Stimulated activated CD8-positive, alpha-beta memory T cell treated with anti-CD3 and anti-CD28 coated beads, Interleukin-12 subunit alpha, Interleukin-12 subunit beta, amount 100 ng/mL, for 4 hours (primary cell): Measurements from ENCODE around the gene DCDC2.
"Not testable (repeated sequence)": the region's sequence is repeated elsewhere in the genome, so short reads cannot be mapped to it uniquely, and the experiment has no call there.

Source experiments
- DNase-seq: peaks from one replicate; pipeline ENCODE4 v3.0.0-alpha.2; 2020; ENCODE audit warnings: low read depth

Gene DCDC2

DNA sequence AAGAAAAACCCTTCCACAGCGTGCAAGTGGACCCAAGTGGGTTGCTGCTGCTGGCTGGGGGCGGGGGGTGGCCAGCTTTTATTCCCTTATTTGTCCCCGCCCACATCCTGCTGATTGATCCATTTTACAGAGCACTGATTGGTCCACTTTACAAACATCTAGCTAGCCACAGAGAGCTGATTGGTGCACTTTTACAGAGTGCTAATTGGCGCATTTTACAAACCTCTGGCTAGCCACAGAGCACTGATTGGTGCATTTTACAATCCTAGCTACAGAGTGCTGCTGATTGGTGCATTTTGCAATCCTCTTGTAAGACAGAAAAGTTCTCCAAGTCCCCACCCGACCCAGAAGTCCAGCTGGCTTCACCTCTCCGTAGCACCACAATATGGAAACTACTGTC is 99.6 kb downstream of the DCDC2 start:
- not testable (repeated sequence) for DNase-seq

DNA sequence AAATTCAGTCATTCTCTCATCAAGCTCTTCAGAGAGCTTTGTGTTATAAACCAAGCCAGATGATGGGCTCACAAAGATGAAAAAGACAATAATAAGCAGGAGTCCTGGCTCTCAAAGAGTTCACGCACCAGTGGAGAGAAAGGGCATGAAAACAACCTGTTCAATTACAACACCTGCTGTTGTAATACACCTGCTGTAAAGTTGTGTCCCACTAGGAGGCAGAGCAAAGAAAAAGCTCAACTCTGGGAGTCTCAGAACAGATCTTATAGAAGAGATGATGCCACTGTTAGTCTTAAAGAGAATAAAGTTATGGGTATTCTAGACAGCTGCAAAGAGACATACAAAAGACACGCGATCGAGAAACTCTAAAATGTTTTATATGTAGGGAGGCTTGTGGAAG is 100.6 kb downstream of the DCDC2 start:
- DNase-seq: no peak

- no peak for DNase-seq
Observed at GRCh38 chr6:24255676-24256075, 102.2 kb downstream of the DCDC2 start.

GRCh38 chr6:24253360-24253759 is 104.5 kb downstream of the DCDC2 start:
- DNase-seq: no peak

DNA sequence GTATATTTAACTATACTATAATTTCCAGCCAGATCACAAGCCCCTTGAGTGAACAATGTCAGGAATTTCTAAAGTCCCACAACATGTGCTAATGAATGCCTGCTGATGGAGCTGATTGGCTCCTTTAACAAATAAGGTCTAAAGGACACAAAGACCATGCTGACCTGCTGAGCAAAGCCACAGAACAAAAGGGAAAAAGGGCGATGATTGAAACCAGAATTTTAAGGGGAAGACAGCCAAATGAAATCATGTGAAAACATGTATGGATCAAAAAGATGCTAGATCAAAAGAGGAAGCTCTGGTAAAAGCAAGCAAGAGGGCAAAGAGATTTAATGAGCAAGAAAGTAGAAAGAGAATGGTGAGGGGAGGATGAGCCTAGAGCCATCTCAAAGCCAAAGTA is 105.6 kb downstream of the DCDC2 start:
- DNase-seq: no peak

DNA sequence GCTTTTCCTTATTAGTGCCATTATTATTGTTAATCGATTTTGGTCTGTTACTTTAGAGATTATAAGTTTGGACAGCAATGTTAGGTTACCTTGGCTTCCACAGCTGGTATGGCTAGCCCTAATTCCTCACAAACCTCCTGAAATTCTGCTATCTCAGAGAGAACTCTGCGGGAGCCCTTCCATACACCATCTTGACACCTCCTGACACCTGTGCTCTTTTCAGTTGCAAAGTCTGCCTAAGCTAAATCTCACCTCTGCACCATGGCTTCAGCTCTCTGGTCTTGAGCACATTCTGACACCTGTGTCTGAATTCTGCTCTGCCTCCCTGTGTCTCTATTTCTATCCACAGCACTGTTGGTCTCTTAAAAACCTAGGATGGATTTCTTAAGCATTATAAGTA is 106.5 kb downstream of the DCDC2 start:
- no peak for DNase-seq

- no peak for DNase-seq
Observed at GRCh38 chr6:24249926-24250325, 107.9 kb downstream of the DCDC2 start.

- no peak for DNase-seq
Observed at GRCh38 chr6:24245275-24245674, 112.6 kb downstream of the DCDC2 start.

GRCh38 chr6:24242924-24243323 is 114.9 kb downstream of the DCDC2 start:
- DNase-seq: no peak

- DNase-seq: not testable (repeated sequence)
Observed at GRCh38 chr6:24241779-24242178, 116.1 kb downstream of the DCDC2 start.

GRCh38 chr6:24240943-24241342 is 116.9 kb downstream of the DCDC2 start:
- DNase-seq: no peak

DNA sequence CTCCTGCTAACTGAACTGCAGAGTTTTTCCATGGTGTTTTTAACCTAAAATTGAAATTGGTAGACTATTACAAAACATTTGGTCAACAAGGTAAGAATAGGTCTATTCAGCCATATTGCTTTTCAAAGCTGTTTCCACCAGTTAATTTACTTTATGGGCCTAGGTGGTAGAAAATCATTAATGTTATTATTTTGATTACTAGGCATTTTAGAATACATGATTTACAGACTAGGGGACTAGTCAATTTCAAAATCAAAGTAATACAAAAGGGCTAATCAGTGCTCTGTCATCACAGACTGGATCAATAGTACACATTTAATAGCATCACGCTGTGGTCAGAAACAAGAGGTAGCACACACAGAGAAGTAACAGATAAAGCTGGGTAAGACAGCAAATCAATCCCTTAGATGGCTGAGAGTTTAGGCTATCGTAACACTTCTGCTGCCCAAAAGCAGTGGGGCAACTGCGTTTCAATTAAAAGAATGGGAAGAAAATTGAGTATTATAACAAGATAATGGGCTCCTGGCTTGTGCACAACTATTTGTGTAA is 117.4 kb downstream of the DCDC2 start:
- DNase-seq: no peak

DNA sequence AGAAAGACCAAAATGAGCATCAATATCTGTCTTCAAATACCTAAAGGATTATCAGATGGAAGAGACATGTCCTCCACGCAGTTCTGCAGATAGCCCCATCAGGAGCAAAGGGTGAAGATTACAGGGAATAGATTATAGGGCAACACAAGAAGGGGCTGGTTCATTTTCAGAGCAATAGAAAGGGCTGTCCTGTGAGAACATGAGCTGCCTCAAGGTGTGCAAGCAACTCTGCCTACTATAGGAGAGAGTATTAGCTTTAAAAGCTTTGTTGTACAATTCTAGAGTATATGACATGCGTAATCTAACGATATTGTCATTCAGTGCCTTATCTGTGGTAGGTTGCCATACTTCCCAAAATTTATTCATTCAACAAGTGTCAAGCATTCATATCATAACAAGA is 119.2 kb downstream of the DCDC2 start:
- DNase-seq: no peak

DNA sequence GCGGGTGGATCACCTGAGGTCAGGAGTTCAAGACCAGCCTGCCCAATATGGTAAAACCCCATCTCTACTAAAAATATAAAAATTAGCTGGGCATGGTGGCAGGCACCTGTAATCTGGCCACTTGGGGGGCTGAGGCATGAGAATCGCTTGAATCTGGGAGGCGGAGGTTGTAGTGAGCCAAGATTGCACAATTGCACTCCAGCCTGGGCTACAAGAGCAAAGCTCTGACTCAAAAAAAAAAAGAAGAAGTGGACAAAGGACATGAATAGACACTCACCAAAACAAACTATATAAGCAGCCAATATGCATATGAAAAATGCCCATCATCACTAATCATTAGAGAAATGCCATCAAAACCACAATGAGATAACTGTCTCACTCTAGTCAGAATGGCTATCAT is 121.1 kb downstream of the DCDC2 start:
- DNase-seq: not testable (repeated sequence)

DNA sequence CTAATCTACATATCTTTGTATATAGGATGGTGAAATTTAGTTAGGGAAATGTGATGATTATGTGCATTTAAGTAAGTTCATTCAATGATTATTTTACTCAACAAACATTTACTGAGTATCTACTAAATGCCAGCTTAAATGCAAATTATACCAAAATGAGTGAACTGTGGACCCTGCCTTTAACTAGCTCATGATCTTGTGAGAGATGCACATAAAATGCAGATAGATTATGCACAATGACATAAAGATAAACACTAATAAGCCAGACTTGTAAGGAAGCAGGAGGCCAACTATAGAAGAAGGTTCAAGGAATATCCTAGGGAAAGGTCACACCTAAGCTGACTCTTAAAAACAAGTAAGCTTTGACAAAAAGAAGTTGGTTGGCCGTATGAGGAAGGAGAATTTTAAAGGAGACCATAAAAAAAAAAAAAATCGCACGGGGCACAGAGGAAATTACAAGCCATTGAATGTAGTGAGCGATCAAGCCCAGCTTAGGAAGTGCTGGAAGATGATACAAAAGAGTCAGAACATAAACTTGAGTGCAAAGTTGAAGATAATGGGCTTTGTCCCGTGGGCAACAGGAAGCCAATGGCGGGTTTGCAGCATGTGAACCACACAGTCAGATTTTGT is 123.9 kb downstream of the DCDC2 start:
- DNase-seq: no peak

DNA sequence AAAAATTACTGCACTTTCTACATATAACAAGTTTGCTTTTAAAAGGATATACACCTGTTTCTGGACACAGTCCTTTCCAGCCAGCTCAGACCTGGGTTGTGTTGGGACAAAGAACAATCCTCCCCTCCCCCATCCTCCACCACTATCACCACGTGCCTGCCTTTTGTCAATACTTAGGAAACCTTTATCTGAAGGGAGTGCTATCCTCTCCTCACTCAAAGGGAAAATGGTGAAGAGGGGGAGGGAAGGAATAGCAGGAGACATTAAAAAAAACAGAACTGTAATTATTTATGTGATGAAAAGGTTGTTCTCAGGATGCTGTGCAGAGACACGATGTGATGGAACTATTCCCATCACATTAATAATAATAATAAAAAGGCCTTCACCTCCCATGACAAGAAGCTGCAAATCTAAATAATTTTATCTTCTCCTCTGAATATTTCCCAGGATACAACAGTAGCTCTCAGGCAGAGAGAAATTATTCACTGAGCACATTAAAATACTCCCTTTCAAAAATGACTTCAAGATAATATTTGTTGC is 126.4 kb downstream of the DCDC2 start:
- no peak for DNase-seq

- DNase-seq: no peak
Observed at GRCh38 chr6:24229696-24230405, 128.0 kb downstream of the DCDC2 start.

DNA sequence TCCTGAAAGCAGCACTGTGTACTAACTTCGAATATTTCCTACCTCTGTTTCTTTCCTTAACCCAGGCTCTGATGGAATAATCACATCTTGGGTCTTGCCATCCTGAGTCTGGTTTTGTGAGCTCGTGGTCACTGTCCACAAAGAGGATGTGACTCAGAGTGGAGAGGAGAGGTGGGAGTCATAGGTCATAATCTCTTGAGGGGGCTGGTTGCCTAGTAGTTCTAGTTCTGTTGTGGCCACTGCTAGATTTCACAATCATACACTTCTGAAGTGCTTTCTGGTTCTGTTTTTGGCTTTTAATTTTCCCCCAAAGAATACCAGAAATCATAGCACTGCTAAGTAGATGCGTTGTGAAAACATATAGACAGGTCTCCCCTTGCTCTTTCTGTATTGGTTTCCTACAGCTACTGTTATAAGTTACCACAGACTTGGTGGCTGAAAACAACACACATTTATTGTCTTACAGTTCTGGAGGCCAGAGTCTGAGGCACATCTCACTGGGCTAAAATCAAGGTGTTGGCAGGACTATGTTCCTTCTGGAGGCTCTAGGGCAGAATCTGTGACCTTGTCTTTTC is 129.1 kb downstream of the DCDC2 start:
- DNase-seq: no peak

GRCh38 chr6:24228123-24228522 is 129.7 kb downstream of the DCDC2 start:
- no peak for DNase-seq

DNA sequence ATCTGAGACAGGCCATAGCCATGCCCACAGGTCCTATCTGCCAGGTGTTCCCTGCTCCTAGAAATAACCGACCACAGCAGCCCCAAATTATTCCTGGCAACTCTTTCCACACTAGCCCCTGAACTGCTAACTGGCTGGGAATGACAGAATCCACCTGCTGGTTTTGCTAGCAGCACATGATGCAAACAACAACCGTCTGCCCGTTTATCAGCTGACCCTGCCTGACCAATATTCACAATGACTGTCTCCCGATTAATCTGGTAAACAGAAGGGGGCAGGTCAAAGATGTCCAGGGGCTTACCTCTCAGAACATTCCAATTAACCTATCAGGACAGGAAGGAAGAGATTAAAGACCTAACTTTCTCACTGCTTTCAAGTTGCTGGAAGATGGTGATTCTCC is 130.3 kb downstream of the DCDC2 start:
- no peak for DNase-seq

- no peak for DNase-seq
Observed at GRCh38 chr6:24226541-24226940, 131.3 kb downstream of the DCDC2 start.

GRCh38 chr6:24225838-24226237 is 132.0 kb downstream of the DCDC2 start:
- no peak for DNase-seq
